PC-3 (cell line): Measurements from ENCODE around the gene COG5.

Source experiments
- CTCF ChIP-seq: fragments of 300-600 bp; sonication (generic); conservative IDR thresholded peaks from 2 replicates; pipeline ENCODE4 v1.5.1; 2017; ENCODE audit warnings: antibody characterized with exemption, low read depth, mild to moderate bottlenecking, low read length
- EZH2 ChIP-seq: fragments of 300-600 bp; sonication (generic); IDR thresholded peaks from one replicate; pipeline ENCODE4 v1.6.1; 2017; ENCODE audit warnings: antibody characterized with exemption, mild to moderate bottlenecking, low read length; ENCODE audit not compliant: unreplicated experiment

DNA sequence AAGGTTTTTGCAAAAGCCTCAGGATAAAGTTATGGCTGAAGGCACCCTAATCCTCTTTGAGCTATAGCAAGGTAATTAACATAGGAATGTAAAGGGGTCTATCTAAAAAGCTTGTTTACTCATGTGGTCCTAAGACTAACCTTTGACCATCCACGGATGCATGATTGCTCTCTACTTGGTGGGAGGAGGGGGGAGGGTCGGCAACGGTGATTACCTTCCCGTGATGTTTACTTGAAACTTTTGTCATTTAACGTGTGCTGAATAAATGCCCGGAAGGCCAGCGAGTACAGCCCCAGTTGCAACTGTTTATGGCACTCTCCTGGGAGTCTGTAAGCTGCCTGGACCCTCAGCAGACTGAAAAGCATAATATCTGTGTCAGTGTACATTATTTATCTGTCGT lies 172.8 kb downstream of the COG5 start:
- TF ChIP-seq EZH2 (no peak), CTCF (no peak)
